Endothelial cell of umbilical vein (primary cell): ENCODE measurements around the gene KIF4A. TPM values are rescaled to one million over a fixed set of nuclear protein-coding genes. Genes with fewer than 3 reads are reported as not detected.

ENCODE experiments used
- BruUV-seq: library from RNA; stranded (reverse); fragments of 400-500 nt; replicated peaks from 2 replicates; lab custom pipeline; 2021; lab: Mats Ljungman, UMichigan
- CTCF ChIA-PET: fragments of 300-600, 350-600 bp; sonication (Branson Sonifier 250); formaldehyde crosslinking; loops from one replicate; lab custom pipeline; 2021; ENCODE audit warnings: antibody characterized with exemption, inconsistent platforms; lab: Charles Lee
- POLR2A ChIA-PET: fragments of 300-600, 350-600 bp; sonication (Branson Sonifier 250); formaldehyde crosslinking; loops from one replicate; lab custom pipeline; 2021; ENCODE audit warnings: antibody characterized with exemption, inconsistent platforms; lab: Charles Lee
- DNase-seq: peaks from one replicate; pipeline ENCODE4 v3.0.0-alpha.2; 2011; ENCODE audit warnings: low read depth, low spot score
- FAIRE-seq: peaks from 2 replicates; lab custom pipeline; 2011; peaks lifted over from hg19 to GRCh38; lab: Jason Lieb, UNC
- H2AFZ ChIP-seq: 2 replicates; pipeline ENCODE4 v1.6.0; 2012; ENCODE audit warnings: low read depth, low read length, control low read depth, inconsistent platforms
- H3K27ac ChIP-seq: 2 replicates; pipeline ENCODE4 v1.5.1; 2011; ENCODE audit warnings: low read depth, mild to moderate bottlenecking, control low read depth, low read length, moderate library complexity; ENCODE audit not compliant: insufficient read depth
- H3K27me3 ChIP-seq, 2 experiments: 2 replicates each; pipeline versions ENCODE4 v1.6.0 to v1.6.1; 2011; ENCODE audit warnings: low read length in 2 of 2, mixed read lengths in 1 of 2; ENCODE audit not compliant: control insufficient read depth in 2 of 2, insufficient read depth in 2 of 2
- H3K36me3 ChIP-seq, 2 experiments: 2 replicates in 1 of 2; 3 replicates in 1 of 2; pipeline ENCODE4 v1.5.1; 2011; ENCODE audit warnings: low read length in 2 of 2, mild to moderate bottlenecking in 1 of 2, moderate library complexity in 1 of 2; ENCODE audit not compliant: control insufficient read depth in 2 of 2, insufficient read depth in 2 of 2; ENCODE audit errors: extremely low read depth in 1 of 2
- H3K4me1 ChIP-seq: 3 replicates; pipeline ENCODE4 v1.5.1; 2011; ENCODE audit warnings: mild to moderate bottlenecking, low read length; ENCODE audit not compliant: control insufficient read depth, insufficient read depth; ENCODE audit errors: extremely low read depth
- H3K4me2 ChIP-seq: 2 replicates; pipeline ENCODE4 v1.6.1; 2011; ENCODE audit warnings: low read length, control low read depth, mixed read lengths; ENCODE audit not compliant: insufficient read depth
- H3K4me3 ChIP-seq, 3 experiments: fragments of 200-600 bp in 1 of 3; sonication (generic), shearing (Covaris generic) in 1 of 3; replicated peaks in 1 of 3; 2 replicates each; pipeline ENCODE4 v1.5.1; 2011 to 2016; ENCODE audit warnings: control low read depth in 3 of 3, low read length in 3 of 3, mild to moderate bottlenecking in 2 of 3, inconsistent platforms in 1 of 3, low read depth in 1 of 3, moderate library complexity in 1 of 3; ENCODE audit not compliant: insufficient read depth in 1 of 3
- H3K79me2 ChIP-seq: 2 replicates; pipeline ENCODE4 v1.6.0; 2012; ENCODE audit warnings: low read length, inconsistent platforms; ENCODE audit not compliant: control insufficient read depth, insufficient read depth
- H3K9ac ChIP-seq: replicated peaks from 2 replicates; pipeline ENCODE3; 2011; ENCODE audit warnings: low read length, control low read depth; ENCODE audit not compliant: insufficient read depth; ENCODE audit errors: extremely low read depth
- H3K9me1 ChIP-seq: replicated peaks from 3 replicates; pipeline ENCODE4 v1.6.0; 2011; ENCODE audit warnings: mild to moderate bottlenecking, low read length; ENCODE audit not compliant: control insufficient read depth, insufficient read depth; ENCODE audit errors: extremely low read depth
- H3K9me3 ChIP-seq: replicated peaks from 2 replicates; pipeline ENCODE4 v1.5.1; 2012; ENCODE audit warnings: low read length, inconsistent platforms; ENCODE audit not compliant: control insufficient read depth, insufficient read depth
- H4K20me1 ChIP-seq: replicated peaks from 2 replicates; pipeline ENCODE3; 2011; ENCODE audit warnings: mild to moderate bottlenecking, low read length; ENCODE audit not compliant: control insufficient read depth, insufficient read depth; ENCODE audit errors: extremely low read depth
- EZH2 ChIP-seq: IDR thresholded peaks from 2 replicates; pipeline ENCODE4 v1.6.1; 2012; ENCODE audit warnings: borderline replicate concordance, low read depth, mild to moderate bottlenecking, moderate library complexity, low read length, inconsistent platforms; ENCODE audit not compliant: severe bottlenecking
- FOS ChIP-seq: IDR thresholded peaks from 2 replicates; pipeline ENCODE4 v1.6.1; 2011; ENCODE audit warnings: mild to moderate bottlenecking, low read length, moderate library complexity, borderline replicate concordance; ENCODE audit not compliant: insufficient read depth
- GATA2 ChIP-seq: IDR thresholded peaks from 2 replicates; pipeline ENCODE4 v1.7.0; 2011; ENCODE audit warnings: low read depth, mild to moderate bottlenecking, moderate library complexity, mixed read lengths, low read length; ENCODE audit not compliant: insufficient read length, insufficient read depth
- JUN ChIP-seq: IDR thresholded peaks from 2 replicates; pipeline ENCODE4 v1.6.1; 2011; ENCODE audit warnings: borderline replicate concordance, low read depth; ENCODE audit not compliant: insufficient read length, insufficient read depth
- MYC ChIP-seq: IDR thresholded peaks from one replicate; pipeline ENCODE4 v1.6.1; 2011; ENCODE audit warnings: mild to moderate bottlenecking, low read depth, low read length
- POLR2A ChIP-seq: IDR thresholded peaks from 2 replicates; pipeline ENCODE4 v1.6.1; 2012; ENCODE audit warnings: low read depth, mild to moderate bottlenecking, control low read depth, low read length
- POLR2AphosphoS5 ChIP-seq: IDR thresholded peaks from 2 replicates; pipeline ENCODE4 v1.6.1; 2012; ENCODE audit warnings: low read depth, mild to moderate bottlenecking, control low read depth, low read length, moderate library complexity; ENCODE audit not compliant: insufficient read depth
- dilution Hi-C: fragments of 300-500 bp; cut with MboI; formaldehyde crosslinking; loops from one replicate; pipeline ENCODE4 v1.15.0; 2019; ENCODE audit warnings: low sequenced_read_pairs; ENCODE audit not compliant: extremely low pct_ligation_motif_present
- intact Hi-C: fragments of 100-400 bp; cut with micrococcal nuclease; formaldehyde crosslinking; loops from one replicate; pipeline ENCODE4 v1.10.0; 2022
- polyA plus RNA-seq, 4 experiments: library from polyadenylated mRNA; depleted of rRNA in 3 of 4; stranded (reverse) in 3 of 4; unstranded in 1 of 4; fragments of >200 nt; gene quantifications; 2 replicates each; pipeline versions ENCODE4 v1.2.1 to v1.2.3, GENCODE V29; 2011 to 2012; ENCODE audit warnings: missing spikeins in 1 of 4
- total RNA-seq: library from RNA; stranded (reverse); gene quantifications from 2 replicates; pipeline ENCODE4 v1.2.3, GENCODE V29; 2021
- TF ChIP-seq, protein P1 (sequence below): IDR thresholded peaks from 2 replicates; pipeline ENCODE4 v1.6.1; 2011; ENCODE audit not compliant: insufficient read depth, insufficient read length
- TF ChIP-seq, protein P2 (sequence below), 2 donors: IDR thresholded peaks; 1 replicate in 1 of 2; 2 replicates in 1 of 2; pipeline ENCODE4 v1.5.1; 2011; ENCODE audit warnings: low read length in 2 of 2, mild to moderate bottlenecking in 2 of 2, moderate library complexity in 2 of 2, control low read depth in 1 of 2, inconsistent platforms in 1 of 2, low read depth in 1 of 2; ENCODE audit not compliant: insufficient read depth in 1 of 2; ENCODE audit errors: extremely low read depth in 1 of 2

The KIF4A gene
- total and polyA plus RNA-seq, 2 donors (not counting 3 experiments of a cell fraction or from before 2014, with no cell fraction given), result 9.6 to 41.3 TPM

DNA sequence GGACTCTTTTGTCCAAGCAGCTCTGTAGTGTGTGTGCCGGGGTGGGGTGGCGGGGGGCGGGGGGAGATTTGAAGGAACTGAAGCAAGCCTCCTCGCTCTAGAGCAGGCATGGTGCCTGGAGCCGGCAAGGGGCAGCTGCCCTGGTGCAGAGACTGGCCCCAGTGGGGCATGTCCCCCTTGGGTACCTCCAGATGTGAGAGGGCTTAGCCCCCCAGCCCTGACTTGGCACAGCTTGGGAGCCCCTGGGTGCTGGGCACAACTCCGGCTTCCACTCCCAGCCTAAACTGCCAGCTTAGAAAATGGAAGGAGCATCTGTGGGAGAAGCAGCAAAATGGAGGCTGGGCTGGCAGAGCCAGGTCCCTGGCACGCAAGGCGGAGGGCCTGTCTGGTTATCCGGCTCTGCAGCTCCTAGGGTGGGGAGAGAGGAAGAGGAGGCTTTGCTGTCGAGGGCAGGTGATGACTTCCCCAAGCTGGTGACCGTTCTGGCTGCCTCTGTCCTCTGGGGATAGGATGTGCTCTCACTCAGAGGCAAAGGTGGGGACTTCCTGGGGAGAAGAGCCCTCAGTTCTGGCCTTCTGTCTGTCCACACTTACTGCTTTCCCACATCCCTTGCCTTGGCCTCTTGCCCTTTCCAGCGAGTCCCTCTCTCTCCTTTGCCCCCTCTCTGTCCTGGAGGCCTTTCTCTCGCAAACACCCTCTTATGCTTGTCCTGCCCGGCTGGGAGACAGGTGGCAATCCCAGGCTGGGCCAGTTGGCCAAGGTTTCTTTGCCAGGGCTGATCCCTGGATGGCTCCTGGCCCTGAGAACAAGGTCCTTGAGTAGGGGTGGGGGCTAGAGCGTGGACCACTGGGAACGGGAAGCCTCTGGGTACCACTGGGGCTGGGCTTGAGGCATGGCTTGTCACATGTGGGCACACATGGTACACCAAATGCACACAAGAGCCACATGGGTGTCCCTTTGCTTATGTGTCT lies 156.8 kb downstream of the KIF4A start:
- Histone ChIP-seq H4K20me1 (no peaks in the 10 kb centered on the region), H3K79me2 (no peaks in the 10 kb centered on the region), H3K4me2 (no peak overlapping the region), H3K9me1 (no peaks in the 10 kb centered on the region), H3K4me3 (no peak overlapping the region), H3K27me3 (peaks cover 15 to 25% of the 10 kb centered on the region in 2 experiments), H2AFZ (no peak overlapping the region), H3K27ac (no peak overlapping the region), H3K4me1 (no peaks in the 10 kb centered on the region), H3K9me3 (no peaks in the 10 kb centered on the region), H3K9ac (no peak overlapping the region), H3K36me3 (no peaks in the 10 kb centered on the region)
- ChIA-PET CTCF (no interaction called here), POLR2A (no interaction called here)
- FAIRE-seq (no peak), DNase-seq (no peak)
- no TSS peak for BruUV-seq
- intact Hi-C loops, result no loop called here
- TF ChIP-seq POLR2A, result no peak
- no peak for TF ChIP-seq EZH2
- TF ChIP-seq MYC, result no peak
- no peak for TF ChIP-seq JUN
- TF ChIP-seq, protein P1, sequence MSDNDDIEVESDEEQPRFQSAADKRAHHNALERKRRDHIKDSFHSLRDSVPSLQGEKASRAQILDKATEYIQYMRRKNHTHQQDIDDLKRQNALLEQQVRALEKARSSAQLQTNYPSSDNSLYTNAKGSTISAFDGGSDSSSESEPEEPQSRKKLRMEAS, result no peak
- TF ChIP-seq GATA2, result no peak
- TF ChIP-seq FOS, result no peak
- no peak for TF ChIP-seq POLR2AphosphoS5
- TF ChIP-seq, protein P2, sequence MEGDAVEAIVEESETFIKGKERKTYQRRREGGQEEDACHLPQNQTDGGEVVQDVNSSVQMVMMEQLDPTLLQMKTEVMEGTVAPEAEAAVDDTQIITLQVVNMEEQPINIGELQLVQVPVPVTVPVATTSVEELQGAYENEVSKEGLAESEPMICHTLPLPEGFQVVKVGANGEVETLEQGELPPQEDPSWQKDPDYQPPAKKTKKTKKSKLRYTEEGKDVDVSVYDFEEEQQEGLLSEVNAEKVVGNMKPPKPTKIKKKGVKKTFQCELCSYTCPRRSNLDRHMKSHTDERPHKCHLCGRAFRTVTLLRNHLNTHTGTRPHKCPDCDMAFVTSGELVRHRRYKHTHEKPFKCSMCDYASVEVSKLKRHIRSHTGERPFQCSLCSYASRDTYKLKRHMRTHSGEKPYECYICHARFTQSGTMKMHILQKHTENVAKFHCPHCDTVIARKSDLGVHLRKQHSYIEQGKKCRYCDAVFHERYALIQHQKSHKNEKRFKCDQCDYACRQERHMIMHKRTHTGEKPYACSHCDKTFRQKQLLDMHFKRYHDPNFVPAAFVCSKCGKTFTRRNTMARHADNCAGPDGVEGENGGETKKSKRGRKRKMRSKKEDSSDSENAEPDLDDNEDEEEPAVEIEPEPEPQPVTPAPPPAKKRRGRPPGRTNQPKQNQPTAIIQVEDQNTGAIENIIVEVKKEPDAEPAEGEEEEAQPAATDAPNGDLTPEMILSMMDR (IDR thresholded peaks at IDR 0.05; ENCODE audit: extremely low read depth in 1 of 2, insufficient read depth in 1 of 2, low read depth in 1 of 2, low read length in 2 of 2), result no peak
- dilution Hi-C loops, result no loop called here
